AG09319 (cell line): ENCODE results near the gene STEAP3.

Experiments used
- DNase-seq: peaks from one replicate; pipeline ENCODE4 v3.0.0-alpha.2; 2010; ENCODE audit warnings: low read depth; ENCODE audit errors: extremely low read depth
- CTCF ChIP-seq: IDR thresholded peaks from 2 replicates; pipeline ENCODE4 v1.5.1; 2011; ENCODE audit warnings: low read depth, mild to moderate bottlenecking, inconsistent platforms, low read length, moderate library complexity

Gene STEAP3

DNA sequence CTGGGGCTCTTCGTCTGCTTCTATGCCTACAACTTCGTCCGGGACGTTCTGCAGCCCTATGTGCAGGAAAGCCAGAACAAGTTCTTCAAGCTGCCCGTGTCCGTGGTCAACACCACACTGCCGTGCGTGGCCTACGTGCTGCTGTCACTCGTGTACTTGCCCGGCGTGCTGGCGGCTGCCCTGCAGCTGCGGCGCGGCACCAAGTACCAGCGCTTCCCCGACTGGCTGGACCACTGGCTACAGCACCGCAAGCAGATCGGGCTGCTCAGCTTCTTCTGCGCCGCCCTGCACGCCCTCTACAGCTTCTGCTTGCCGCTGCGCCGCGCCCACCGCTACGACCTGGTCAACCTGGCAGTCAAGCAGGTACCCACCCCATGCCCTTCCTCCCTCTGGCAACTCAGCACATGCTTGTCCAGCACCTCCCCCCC is 24.2 kb downstream of the STEAP3 start:
- no peak for DNase-seq
- no peak for TF ChIP-seq CTCF

GRCh38 chr2:119248311-119248710 is 24.7 kb downstream of the STEAP3 start:
- TF ChIP-seq CTCF, result no peak
- no peak for DNase-seq

DNA sequence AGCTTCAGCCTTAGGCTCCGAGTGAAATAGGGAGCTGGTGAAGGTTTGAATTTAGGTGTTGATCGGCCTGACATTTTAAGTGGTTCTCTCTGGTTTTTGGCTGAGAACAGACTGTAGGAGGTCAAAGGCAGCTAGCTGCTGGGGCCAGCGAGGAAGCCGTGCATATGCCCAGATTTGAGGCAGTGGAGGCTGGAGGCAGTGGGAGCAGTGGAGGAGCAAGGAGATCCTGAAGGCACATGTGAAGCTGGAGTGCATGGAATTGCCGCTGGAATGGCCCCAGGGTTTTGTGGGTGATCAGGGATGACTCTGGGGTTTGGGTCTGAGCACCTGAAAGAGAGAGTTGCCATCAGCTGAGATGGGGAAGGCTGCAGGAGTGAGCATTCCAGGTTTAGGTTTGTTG is 25.1 kb downstream of the STEAP3 start:
- no peak for TF ChIP-seq CTCF
- DNase-seq, result no peak

- TF ChIP-seq CTCF, result no peak
- no peak for DNase-seq
These were observed 25.7 kb downstream of the STEAP3 start for GRCh38 chr2:119249311-119249710.

- no peak for TF ChIP-seq CTCF
- DNase-seq, result no peak
These were observed 26.5 kb downstream of the STEAP3 start for GRCh38 chr2:119249855-119250717.

- no peak for DNase-seq
These were observed 27.2 kb downstream of the STEAP3 start for GRCh38 chr2:119250718-119251290.

More at GRCh38 chr2:119250718-119251290, 27.2 kb downstream of the STEAP3 start:
- TF ChIP-seq CTCF, result no peak
